Left ventricle myocardium inferior (tissue), 1 donor: ENCODE data around the gene SLC28A2. TPM values are rescaled to one million over a fixed set of nuclear protein-coding genes. Genes with fewer than 3 reads are reported as not detected.

Experiments used
- DNase-seq: peaks from one replicate; pipeline ENCODE4 v3.0.0-alpha.2; 2020
- H3K27ac ChIP-seq: fragments of 200-600 bp; replicated peaks from 2 replicates; pipeline ENCODE4 v1.8.0; 2021
- H3K27me3 ChIP-seq: fragments of 200-600 bp; 2 replicates; pipeline ENCODE4 v1.8.0; 2021; ENCODE audit warnings: low read depth
- H3K36me3 ChIP-seq: fragments of 200-600 bp; 2 replicates; pipeline ENCODE4 v1.8.0; 2021
- H3K4me1 ChIP-seq: fragments of 200-600 bp; 2 replicates; pipeline ENCODE4 v1.8.0; 2021
- H3K4me3 ChIP-seq: fragments of 200-600 bp; 2 replicates; pipeline ENCODE4 v1.8.0; 2021; ENCODE audit warnings: mild to moderate bottlenecking, moderate library complexity
- H3K9me3 ChIP-seq: fragments of 200-600 bp; replicated peaks from 2 replicates; pipeline ENCODE4 v1.8.0; 2021
- intact Hi-C: fragments of 100-400 bp; cut with micrococcal nuclease; formaldehyde crosslinking; loops from one replicate; pipeline ENCODE4 v1.11.0; 2022
- total RNA-seq: library from RNA; stranded (reverse); fragmentation: NEBNext Ultra II Directional; extraction: Animal tissue kit (Norgen Biotek cat#: 25700); gene quantifications from one replicate; pipeline ENCODE4 v1.2.1, GENCODE V29; 2021
- TF ChIP-seq, protein P1 (sequence below): fragments of 200-600 bp; IDR thresholded peaks from 2 replicates; pipeline ENCODE4 v1.8.0; 2021; ENCODE audit warnings: antibody characterized with exemption, mild to moderate bottlenecking, borderline replicate concordance
- donor health status: DM: no; HTN: yes; CAD: no; lungs with severe emphysema.

The SLC28A2 gene
- total RNA-seq, 1 donor from 2014 or later, result not detected

DNA sequence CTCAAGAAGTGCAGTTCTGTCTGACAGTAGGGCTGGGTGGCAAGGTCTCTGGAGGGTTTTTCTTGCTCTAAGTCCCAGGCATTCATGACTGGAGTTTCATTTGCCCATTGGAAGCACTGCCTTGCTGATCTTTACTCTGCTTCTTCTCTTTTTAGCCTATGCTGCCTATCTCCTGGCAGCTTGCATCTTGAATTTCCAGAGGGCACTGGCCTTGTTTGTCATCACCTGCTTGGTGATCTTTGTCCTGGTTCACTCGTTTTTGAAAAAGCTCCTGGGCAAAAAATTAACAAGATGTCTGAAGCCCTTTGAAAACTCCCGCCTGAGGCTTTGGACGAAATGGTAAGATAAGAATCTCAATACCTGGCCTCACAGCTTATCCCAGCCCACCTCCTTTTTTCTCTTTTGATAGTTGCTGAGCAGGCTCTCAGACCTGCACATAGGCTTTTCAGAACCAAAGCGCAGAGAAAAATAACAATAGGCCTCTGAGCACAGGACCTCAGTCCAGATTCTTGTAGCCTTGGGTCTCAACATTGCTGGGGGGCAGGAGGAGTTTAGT lies 10.9 kb downstream of the SLC28A2 start:
- Histone ChIP-seq H3K9me3 (no peaks in the 10 kb centered on the region), H3K4me1 (no peaks in the 10 kb centered on the region), H3K36me3 (no peaks in the 10 kb centered on the region), H3K4me3 (no peak overlapping the region), H3K27me3 (no peaks in the 10 kb centered on the region), H3K27ac (no peak overlapping the region)
- TF ChIP-seq, protein P1, sequence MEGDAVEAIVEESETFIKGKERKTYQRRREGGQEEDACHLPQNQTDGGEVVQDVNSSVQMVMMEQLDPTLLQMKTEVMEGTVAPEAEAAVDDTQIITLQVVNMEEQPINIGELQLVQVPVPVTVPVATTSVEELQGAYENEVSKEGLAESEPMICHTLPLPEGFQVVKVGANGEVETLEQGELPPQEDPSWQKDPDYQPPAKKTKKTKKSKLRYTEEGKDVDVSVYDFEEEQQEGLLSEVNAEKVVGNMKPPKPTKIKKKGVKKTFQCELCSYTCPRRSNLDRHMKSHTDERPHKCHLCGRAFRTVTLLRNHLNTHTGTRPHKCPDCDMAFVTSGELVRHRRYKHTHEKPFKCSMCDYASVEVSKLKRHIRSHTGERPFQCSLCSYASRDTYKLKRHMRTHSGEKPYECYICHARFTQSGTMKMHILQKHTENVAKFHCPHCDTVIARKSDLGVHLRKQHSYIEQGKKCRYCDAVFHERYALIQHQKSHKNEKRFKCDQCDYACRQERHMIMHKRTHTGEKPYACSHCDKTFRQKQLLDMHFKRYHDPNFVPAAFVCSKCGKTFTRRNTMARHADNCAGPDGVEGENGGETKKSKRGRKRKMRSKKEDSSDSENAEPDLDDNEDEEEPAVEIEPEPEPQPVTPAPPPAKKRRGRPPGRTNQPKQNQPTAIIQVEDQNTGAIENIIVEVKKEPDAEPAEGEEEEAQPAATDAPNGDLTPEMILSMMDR, result no peak
- no peak for DNase-seq
- intact Hi-C loops, result no loop called here

GRCh38 chr15:45263854-45264253 lies 11.8 kb downstream of the SLC28A2 start:
- no peaks in the 10 kb centered on the region for H3K4me1 ChIP-seq
- TF ChIP-seq, protein P1, result no peak
- H3K36me3 ChIP-seq, result no peaks in the 10 kb centered on the region
- H3K9me3 ChIP-seq, result no peaks in the 10 kb centered on the region
- no peaks in the 10 kb centered on the region for H3K27me3 ChIP-seq
- H3K27ac ChIP-seq, result no peak overlapping the region
- no peak overlapping the region for H3K4me3 ChIP-seq
- DNase-seq, result no peak
- intact Hi-C loops, result no loop called here

DNA sequence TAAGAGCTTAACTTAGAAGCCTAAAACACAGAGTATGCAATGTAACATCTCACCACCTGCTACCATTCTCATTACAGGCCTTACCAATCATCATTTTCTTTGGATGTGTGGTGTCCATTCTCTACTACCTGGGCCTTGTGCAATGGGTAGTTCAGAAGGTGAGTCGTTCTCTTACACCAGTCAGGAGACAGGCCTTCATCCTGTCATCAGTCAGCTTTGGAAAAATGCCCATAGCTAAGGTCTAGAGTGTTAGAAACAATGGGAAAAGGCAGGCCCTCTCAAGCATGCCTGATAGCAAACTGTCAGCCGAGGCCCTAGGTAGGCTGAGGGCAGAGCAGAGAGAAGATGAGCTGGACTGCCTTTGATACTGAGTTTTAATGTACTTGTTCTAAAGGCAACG lies 13.5 kb downstream of the SLC28A2 start:
- DNase-seq, result no peak
- no peak overlapping the region for H3K27ac ChIP-seq
- no peaks in the 10 kb centered on the region for H3K9me3 ChIP-seq
- no peaks in the 10 kb centered on the region for H3K36me3 ChIP-seq
- intact Hi-C loops, result no loop called here
- TF ChIP-seq, protein P1, result no peak
- no peaks in the 10 kb centered on the region for H3K4me1 ChIP-seq
- H3K4me3 ChIP-seq, result no peak overlapping the region
- no peaks in the 10 kb centered on the region for H3K27me3 ChIP-seq

DNA sequence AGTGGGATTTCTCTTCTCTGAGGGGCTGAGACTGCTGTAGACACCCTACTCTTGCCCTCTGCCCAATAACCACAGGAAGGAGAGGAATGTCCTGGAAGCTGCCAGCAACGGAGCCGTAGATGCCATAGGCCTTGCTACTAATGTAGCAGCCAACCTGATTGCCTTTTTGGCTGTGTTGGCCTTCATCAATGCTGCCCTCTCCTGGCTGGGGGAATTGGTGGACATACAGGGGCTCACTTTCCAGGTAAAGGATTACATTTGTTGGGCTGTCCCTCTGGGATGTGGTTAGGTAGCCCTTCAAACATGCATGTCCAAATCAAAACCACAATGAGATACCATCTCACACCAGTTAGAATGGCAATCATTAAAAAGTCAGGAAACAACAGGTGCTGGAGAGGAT lies 16.1 kb downstream of the SLC28A2 start:
- DNase-seq, result no peak
- no peak overlapping the region for H3K4me3 ChIP-seq
- no peaks in the 10 kb centered on the region for H3K27me3 ChIP-seq
- intact Hi-C loops, result no loop called here
- no peaks in the 10 kb centered on the region for H3K9me3 ChIP-seq
- TF ChIP-seq, protein P1, result no peak
- no peak overlapping the region for H3K27ac ChIP-seq
- H3K4me1 ChIP-seq, result no peaks in the 10 kb centered on the region
- H3K36me3 ChIP-seq, result no peaks in the 10 kb centered on the region

DNA sequence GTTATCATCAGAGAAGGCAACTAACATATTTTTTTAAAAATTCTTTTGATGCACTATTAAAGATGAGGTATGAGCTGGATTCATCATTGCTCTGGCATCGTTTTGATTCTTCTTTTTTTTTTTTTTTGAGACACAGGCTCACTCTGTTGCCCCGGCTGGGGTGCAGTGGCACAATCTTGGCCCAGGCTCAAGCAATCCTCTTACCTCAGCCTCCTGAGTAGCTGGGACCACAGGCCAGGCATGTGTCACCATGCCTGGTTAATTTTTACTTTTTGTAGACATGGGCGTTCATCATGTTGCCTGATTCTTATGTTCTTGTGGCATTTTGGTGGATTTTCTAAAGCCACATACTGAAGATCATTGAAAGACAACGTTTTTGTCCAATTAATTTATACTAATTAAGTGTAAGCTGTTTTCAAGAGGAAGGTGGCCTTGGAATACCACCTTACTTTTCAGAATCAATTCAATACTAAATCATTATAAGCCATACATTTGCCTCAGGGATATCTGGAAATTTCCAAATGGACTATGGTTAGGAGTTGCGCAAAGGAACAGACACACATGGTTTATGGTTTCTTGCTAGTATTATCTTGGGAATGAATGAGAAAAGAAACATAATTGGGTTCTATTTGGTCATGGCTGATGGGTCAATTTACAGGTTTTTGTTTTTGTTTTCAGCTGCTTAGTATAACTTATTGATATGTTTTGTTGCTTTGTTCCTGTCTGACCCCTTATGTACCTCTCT lies 22.8 kb downstream of the SLC28A2 start:
- Histone ChIP-seq H3K4me3 (no peak overlapping the region), H3K27ac (no peak overlapping the region), H3K27me3 (no peaks in the 10 kb centered on the region), H3K9me3 (no peaks in the 10 kb centered on the region), H3K36me3 (no peaks in the 10 kb centered on the region), H3K4me1 (peaks cover 13% of the 10 kb centered on the region)
- TF ChIP-seq, protein P1, result no peak
- DNase-seq, result no peak
- intact Hi-C loops, result no loop called here
